SW 1271 (cell line): ENCODE measurements around the gene ZSWIM4.
"Not testable (repeated sequence)": the region's sequence is repeated elsewhere in the genome, so short reads cannot be mapped to it uniquely, and the experiment has no call there.

Source experiments
- DNase-seq, 2 experiments: peaks; one replicate each; lab custom pipeline; 2025; lab: John Stamatoyannopoulos, UW

The ZSWIM4 gene

GRCh38 chr19:13849991-13850909 lies 55.0 kb downstream of the ZSWIM4 start:
- no peak for DNase-seq

- peak; percentile 86 to 91 for DNase-seq
Measured at GRCh38 chr19:13850910-13851733, 55.9 kb downstream of the ZSWIM4 start.

GRCh38 chr19:13851734-13852114 lies 56.5 kb downstream of the ZSWIM4 start:
- not testable (repeated sequence) for DNase-seq

- DNase-seq, result not testable (repeated sequence)
Measured at GRCh38 chr19:13852171-13852707, 57.0 kb downstream of the ZSWIM4 start.

DNA sequence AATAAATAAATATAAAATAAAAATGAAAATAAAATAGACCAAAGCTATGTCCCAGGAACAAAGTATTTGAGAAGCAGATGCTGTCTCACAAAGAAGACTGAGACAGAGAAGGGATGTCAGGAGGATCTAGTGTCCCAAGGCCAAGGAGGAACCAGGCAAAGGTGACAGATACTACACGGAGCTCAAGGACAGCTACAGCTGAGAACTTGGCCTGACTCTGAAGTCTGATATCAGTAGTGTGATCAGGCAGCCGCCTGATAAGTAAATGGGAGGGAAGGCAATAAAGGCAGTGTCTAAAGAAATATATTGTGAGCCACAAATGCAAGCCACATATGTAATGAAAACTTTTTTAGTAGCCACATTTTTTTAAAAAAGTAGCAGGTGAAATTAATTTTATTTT lies 61.3 kb downstream of the ZSWIM4 start:
- DNase-seq, result no peak

DNA sequence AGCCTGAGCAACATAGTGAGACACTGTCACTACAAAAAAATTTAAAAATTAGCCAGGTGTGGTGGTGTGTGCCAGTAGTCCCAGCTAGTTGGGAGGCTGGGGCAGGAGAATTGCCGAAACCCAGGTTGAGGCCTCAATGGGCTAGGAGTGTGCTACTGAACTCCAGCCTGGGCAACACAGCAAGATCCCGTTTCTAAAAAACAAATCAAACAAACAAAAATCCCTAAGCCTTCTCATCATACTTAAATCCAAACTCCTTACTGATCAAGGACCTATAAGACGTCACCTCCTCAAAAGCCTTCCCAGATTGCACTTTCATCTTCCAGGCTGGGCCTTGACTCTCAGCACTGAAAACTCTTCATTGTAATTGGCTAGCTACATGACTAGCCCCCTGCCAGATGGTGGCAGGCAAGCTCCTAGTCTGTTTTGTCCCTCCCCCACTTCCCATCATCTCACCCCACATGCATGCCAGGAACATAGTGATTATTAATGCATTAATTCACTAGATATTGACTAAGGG lies 64.2 kb downstream of the ZSWIM4 start:
- no peak for DNase-seq

DNA sequence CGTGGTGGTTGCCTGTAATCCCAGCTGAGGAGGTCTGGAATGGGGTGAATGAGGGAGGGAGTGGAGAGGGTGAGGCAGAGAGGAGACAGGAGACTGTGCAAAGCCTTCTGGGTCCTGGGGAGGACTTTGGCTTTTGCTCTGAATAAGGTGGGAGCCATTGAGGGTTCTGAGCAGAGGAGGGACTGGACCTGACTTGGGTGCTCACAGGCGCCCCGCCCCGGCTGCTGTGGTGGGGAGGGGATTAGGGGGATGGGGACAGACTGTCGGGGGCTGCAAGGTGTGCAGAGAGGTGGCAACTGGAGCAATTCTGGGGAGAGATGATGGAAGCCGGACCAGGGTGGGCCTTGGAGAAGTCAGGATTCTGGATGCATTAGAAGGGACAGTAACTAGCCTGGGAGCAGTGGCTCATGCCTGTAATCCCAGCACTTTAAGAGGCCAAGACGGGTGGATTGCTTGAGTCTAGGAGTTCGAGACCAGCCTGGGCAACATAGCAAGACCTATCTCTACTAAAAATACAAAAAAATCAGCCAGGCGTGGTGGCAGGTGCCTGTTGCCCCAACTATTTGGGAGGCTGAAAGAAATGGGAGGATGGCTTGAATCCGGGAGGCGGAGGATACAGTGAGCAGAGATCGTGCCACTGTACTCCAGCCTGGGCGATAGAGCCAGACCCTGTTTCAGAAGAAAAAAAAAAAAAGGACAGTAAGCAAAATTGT lies 65.6 kb downstream of the ZSWIM4 start:
- no peak for DNase-seq

DNA sequence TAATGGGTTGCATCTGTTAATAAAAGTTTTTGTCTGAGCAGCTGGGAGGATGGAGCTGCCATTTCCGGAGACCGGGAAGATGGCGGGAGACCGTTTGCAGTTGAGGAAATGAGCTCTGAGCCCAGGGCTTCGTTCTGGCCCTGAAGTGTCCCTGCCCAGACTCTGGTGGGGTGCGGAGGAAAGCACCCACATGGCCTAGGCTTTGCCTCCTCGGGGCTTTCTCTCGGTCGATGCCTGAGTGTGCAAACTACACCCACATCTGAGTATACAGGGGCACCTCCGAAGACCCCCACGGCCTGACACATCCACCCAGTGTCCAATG lies 66.1 kb downstream of the ZSWIM4 start:
- no peak for DNase-seq

- peak; percentile 75 to 86 for DNase-seq
Measured at GRCh38 chr19:13861714-13862531, 66.7 kb downstream of the ZSWIM4 start.

GRCh38 chr19:13864046-13864666 lies 68.9 kb downstream of the ZSWIM4 start:
- no peak for DNase-seq

DNA sequence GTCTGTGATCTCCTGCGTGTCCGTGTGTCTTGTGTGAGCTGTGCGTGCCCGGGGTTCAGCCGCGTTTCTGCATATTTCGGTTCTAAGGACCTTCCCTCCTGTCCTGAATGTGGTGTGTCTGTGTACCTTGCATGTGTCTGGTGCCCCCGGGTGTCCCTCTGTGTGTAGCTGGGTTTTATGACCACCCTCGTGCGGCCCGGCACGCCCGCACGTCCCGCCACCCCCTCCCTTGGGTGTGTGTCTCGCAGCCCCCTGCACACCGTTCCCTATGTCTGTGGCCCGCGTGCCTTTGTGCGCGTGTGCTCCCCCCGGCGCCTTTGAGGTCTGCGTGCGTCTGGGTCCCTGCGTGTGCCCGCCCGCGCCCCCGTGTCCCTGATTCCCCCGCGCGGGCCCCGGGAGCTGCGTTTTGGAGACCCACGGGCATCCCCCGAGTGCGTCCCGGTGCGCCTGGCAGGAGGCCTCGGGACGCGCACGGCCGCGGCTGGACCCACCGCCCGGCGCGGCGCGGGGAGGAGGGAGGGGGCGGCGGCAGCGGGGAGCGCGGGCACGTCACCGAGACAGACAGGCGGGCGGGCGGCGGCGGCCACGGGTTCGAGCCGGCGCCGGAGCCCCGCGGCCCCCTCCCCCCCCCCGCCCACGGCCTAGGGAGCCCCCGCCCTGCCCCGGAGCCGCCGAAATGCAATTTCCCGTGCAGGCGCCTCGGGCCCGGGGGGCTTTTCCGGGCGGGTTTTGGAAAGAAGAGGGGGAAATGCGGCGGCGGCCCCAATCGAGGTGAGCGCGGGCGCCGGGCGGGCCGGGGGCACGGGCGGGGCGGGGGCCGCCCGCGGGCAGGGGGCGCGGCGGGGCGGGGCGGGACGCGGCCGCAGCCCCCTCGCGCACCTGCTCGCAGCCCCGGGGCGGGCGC lies 69.7 kb downstream of the ZSWIM4 start:
- no peak for DNase-seq

GRCh38 chr19:13865571-13866462 lies 70.6 kb downstream of the ZSWIM4 start:
- no peak for DNase-seq

- DNase-seq, result no peak
Measured at GRCh38 chr19:13866463-13867046, 71.3 kb downstream of the ZSWIM4 start.

- DNase-seq, result no peak
Measured at GRCh38 chr19:13868663-13869062, 73.4 kb downstream of the ZSWIM4 start.

- DNase-seq, result no peak
Measured at GRCh38 chr19:13869281-13869680, 74.0 kb downstream of the ZSWIM4 start.

DNA sequence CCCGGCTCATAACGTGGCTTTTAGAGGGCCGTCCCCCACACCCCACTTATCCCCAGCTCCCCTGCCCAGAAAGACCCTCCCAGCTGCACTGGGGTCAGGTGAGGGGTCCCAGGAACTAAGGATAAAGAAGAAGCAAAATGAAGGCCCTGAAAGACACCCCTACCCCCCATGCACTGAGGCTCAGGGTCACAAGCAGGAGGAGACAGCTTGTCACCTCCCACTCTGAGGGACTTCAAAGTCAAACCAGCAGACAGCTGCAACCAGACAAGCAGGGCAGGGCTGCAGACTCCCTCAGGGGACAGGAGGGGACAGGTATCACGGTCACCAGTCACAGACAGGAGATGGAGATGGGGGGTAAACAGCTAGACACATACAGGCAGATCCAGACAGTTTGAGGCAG lies 75.6 kb downstream of the ZSWIM4 start:
- DNase-seq, result no peak

DNA sequence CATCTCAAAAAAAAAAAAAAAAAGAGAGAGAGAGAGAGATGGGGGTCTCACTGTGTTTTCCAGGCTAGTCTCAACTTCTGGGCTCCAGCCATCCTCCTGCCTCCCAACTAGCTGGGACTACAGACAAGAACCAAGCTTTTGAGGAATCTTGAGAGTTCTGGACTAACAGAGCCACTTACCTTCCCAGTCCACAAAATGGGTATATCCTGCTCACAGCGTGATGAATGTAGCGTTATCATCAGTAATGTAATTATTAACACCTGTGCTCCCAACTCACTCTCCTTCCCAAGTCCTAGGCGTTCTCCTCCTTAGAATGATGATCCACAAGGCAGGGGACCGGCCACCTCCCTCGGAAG lies 77.1 kb downstream of the ZSWIM4 start:
- DNase-seq, result no peak

- DNase-seq, result no peak
Measured at GRCh38 chr19:13872695-13873389, 77.6 kb downstream of the ZSWIM4 start.
